ENCODE data around the gene MAML3.
"Not testable (repeated sequence)": the region's sequence is repeated elsewhere in the genome, so short reads cannot be mapped to it uniquely, and the experiment has no call there.

The MAML3 gene

GRCh38 chr4:139956507-139957017 lies 197.4 kb downstream of the MAML3 start:
- no peak for DNase-seq

DNA sequence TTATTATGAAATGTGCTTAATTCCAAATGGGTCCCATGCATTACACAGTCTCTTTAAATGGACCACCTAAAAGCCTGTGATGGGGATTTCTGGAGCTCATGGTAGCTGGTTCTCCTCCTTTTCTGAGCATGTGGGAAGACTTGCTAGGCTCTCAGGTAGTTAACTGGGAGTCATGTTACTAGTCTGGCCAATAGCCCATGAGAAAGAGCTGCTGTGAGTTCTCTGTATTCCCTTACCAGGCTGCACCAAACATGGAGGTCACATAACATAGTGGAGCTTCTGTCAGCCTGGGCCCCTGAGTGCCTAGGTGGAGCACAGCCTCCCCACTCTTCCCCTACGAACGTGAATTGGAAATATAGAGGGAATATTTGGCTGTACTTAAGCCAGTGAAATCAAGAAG lies 198.4 kb downstream of the MAML3 start:
- no peak for DNase-seq

GRCh38 chr4:139954512-139954911 lies 199.5 kb downstream of the MAML3 start:
- DNase-seq, result no peak

- DNase-seq, result no peak
Measured at GRCh38 chr4:139951021-139951420, 203.0 kb downstream of the MAML3 start.

GRCh38 chr4:139950568-139950967 lies 203.4 kb downstream of the MAML3 start:
- DNase-seq, result no peak

DNA sequence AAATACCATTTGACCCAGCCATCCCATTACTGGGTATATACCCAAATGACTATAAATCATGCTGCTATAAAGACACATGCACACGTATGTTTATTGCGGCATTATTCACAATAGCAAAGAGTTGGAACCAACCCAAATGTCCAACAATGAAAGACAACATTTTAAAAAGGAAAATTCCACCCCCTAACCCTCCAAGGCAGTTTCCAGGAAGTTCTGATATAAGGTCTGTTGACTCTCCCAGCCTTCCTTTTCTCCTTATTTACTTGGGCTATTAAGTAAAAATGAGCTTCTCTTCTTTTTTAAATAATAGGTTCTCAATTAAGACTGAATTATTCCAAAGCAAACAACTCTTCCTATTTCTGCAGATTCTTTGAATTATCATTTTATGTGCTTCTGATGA lies 209.1 kb downstream of the MAML3 start:
- DNase-seq, result not testable (repeated sequence)

DNA sequence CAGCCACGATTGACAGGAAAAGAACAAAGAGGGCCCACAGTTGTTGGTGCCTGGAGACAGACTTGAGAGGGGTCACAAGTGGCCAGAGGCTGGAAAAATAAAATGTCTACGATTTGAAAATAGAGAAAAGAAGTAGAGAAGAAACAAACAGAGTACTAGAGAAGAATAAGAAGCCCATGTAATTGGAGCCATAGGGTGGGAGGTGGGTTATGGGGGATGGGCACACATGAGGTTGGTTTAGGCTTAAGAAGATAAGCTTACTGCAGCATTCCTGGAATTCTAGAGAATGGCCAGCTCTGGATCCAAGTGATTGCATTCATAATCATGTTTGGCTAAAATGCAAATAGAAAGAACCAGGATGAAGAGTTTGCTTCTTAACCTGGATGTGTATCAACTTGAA lies 210.7 kb downstream of the MAML3 start:
- peak; percentile 66 for DNase-seq

GRCh38 chr4:139942241-139942640 lies 211.7 kb downstream of the MAML3 start:
- no peak for DNase-seq

GRCh38 chr4:139940600-139940999 lies 213.4 kb downstream of the MAML3 start:
- DNase-seq, result no peak

GRCh38 chr4:139938414-139938813 lies 215.6 kb downstream of the MAML3 start:
- DNase-seq, result no peak

- no peak for DNase-seq
Measured at GRCh38 chr4:139935911-139936310, 218.1 kb downstream of the MAML3 start.

- peak; percentile 74 for DNase-seq
Measured at GRCh38 chr4:139934708-139935195, 219.2 kb downstream of the MAML3 start.

GRCh38 chr4:139934057-139934707 lies 219.8 kb downstream of the MAML3 start:
- peak; percentile 81 for DNase-seq

DNA sequence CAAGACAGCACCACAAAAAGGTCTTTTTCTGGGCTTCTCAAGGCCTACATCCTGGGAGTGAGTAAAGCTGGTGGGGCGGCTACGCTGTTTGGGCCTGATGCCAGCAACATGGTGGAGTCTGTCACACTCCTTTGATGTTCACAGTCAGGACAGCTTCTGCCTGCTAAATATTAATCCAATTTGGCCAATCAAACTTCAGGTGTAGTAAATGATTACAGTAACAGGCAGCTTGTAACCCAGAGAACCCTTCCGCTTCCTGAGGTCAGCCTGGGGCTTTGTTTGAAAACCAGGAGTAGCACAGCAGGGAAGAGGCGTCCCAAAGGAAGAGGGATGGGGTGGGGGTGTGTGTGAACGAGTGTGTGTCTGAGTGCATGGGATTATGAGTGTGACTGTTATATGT lies 220.4 kb downstream of the MAML3 start:
- peak; percentile 79 for DNase-seq

DNA sequence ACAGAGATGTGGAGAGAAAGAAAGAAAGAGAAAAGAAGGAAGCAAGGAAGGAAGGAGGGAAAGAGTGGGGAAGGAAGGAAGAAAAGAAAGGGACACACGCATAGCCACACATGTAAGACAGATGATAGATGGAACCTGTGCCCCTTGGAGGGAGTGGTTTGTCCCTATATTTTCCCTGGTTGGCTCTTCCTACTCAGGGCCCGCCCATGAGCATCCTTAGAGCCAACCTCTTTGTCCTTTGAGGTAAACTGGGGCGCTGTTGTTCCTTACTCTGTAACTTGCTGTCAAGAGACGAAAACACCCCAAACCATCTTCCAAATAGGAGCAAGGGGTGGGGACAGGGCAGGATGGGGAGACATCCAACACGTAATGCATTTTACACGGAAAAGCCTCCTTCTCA lies 220.9 kb downstream of the MAML3 start:
- peak; percentile 37 for DNase-seq

- no peak for DNase-seq
Measured at GRCh38 chr4:139924782-139925181, 229.2 kb downstream of the MAML3 start.

GRCh38 chr4:139922406-139923024 lies 231.5 kb downstream of the MAML3 start:
- DNase-seq, result peak; percentile 58

- peak; percentile 98 for DNase-seq
Measured at GRCh38 chr4:139921429-139922184, 232.4 kb downstream of the MAML3 start.

- DNase-seq, result peak; percentile 55
Measured at GRCh38 chr4:139920486-139921002, 233.4 kb downstream of the MAML3 start.

DNA sequence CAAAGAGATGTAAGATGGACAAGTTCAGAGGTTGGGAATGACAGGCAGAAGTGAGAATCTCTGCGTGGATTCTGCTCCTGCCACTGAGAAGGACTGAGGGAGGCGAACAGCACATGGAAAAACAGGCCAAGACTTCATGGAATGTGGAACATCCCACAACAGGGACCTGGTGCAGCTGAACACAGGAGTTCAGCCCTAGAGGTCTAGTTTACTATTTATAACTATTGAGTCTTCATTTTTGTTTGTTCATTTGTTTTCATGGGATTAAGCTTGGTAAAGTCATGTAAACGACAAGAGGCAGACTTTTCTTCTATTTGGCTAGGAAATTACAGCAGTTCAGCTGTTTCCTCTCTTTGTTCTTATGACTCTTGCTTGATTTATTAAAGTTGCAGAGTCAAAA lies 234.5 kb downstream of the MAML3 start:
- peak; percentile 11 for DNase-seq

DNA sequence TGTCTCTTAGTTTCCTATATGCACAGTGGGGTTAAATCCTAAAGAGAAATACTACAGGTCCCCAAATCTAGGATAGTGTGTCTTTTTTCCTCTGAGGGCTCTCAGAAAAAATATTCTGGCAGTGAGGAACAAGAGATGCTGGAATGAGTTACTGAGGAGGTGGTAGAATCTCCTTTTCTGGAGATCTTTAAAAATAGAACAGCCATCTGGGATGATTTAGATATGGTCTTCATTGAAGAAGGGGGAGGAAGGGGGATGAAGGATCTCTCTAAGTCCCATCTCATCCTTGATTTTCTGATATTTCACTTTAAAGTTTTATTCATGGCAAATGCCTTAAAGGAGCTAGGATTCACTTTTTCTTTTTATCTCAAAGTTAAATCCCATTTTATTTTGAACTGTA lies 235.0 kb downstream of the MAML3 start:
- DNase-seq, result no peak

DNA sequence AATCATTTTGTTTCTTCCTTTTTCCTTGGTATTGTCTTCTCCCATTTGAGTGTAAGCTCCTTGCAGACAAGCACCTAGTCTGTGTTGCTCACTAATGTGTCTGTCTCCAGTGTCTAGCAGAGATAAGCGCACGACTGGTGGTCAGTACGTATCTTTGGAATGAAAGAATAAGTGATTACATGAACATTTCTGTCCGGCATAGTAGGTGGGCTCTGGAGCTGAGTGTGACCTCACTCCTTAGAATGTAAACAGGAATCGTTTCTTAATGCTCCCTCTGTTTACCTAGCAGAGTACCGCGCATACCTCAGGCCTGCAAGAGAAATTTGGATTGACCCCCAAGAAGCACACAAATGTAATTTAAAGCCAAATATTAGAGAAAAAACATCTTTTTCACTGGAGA lies 235.4 kb downstream of the MAML3 start:
- no peak for DNase-seq

- DNase-seq, result no peak
Measured at GRCh38 chr4:139917896-139918295, 236.1 kb downstream of the MAML3 start.

DNA sequence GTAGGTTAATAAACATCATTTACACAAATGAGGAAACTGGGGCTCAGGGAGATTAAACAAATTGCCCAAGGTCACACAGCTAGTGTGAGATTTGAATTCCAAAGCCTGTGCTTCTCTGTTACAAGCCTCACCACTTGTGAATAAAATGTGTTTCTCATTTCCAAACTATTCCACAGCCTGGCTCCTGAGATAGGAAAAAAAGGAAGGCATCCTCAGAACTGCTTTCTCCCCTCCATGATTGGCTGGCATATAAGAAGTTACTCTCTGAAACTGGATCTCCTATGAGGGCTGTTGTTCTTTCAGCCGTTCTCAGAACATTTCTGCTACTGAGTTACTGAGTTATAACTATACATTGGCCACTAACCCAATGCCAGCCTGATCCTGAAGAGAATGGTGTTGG lies 237.9 kb downstream of the MAML3 start:
- no peak for DNase-seq
